LoVo (cell line): ENCODE data around the gene RASSF4.

ENCODE experiments used
- DNase-seq: peaks from one replicate; pipeline ENCODE4 v3.0.0-alpha.2; 2016; ENCODE audit warnings: low spot score

RASSF4 gene

GRCh38 chr10:44959247-44960087 lies at the start of gene RASSF4:
Gene RASSF4, plus strand, starts transcription at chr10:44959802. Its CDS starts 10,401 bp downstream, at chr10:44970203.
- DNase-seq = peak; percentile 89

GRCh38 chr10:44909910-44910309 lies 49.7 kb upstream of the RASSF4 start:
- DNase-seq = no peak

- no peak for DNase-seq
These were observed 49.0 kb upstream of the RASSF4 start for GRCh38 chr10:44910602-44911001.

GRCh38 chr10:44911081-44911540 lies 48.5 kb upstream of the RASSF4 start, which contains the start of gene TMEM72:
Gene TMEM72, plus strand, starts transcription at chr10:44911337. Its CDS starts 176 bp downstream, at chr10:44911513.
- DNase-seq = no peak

GRCh38 chr10:44911951-44912350 lies 47.7 kb upstream of the RASSF4 start:
- no peak for DNase-seq

GRCh38 chr10:44913350-44914081 lies 46.1 kb upstream of the RASSF4 start:
- no peak for DNase-seq

GRCh38 chr10:44914891-44915290 lies 44.7 kb upstream of the RASSF4 start:
- no peak for DNase-seq

GRCh38 chr10:44916429-44916828 lies 43.2 kb upstream of the RASSF4 start:
- no peak for DNase-seq

GRCh38 chr10:44917848-44918247 lies 41.8 kb upstream of the RASSF4 start:
- no peak for DNase-seq

- no peak for DNase-seq
These were observed 39.4 kb upstream of the RASSF4 start for GRCh38 chr10:44920252-44920651.

GRCh38 chr10:44921061-44921460 lies 38.5 kb upstream of the RASSF4 start:
- DNase-seq = no peak

GRCh38 chr10:44921506-44921905 lies 38.1 kb upstream of the RASSF4 start:
- no peak for DNase-seq

GRCh38 chr10:44922021-44922420 lies 37.6 kb upstream of the RASSF4 start:
- DNase-seq = no peak

GRCh38 chr10:44922796-44923545 lies 36.6 kb upstream of the RASSF4 start:
- no peak for DNase-seq

GRCh38 chr10:44923611-44924010 lies 36.0 kb upstream of the RASSF4 start:
- no peak for DNase-seq

- no peak for DNase-seq
These were observed 35.2 kb upstream of the RASSF4 start for GRCh38 chr10:44924261-44925040.

- no peak for DNase-seq
These were observed 34.4 kb upstream of the RASSF4 start for GRCh38 chr10:44925224-44925623.

GRCh38 chr10:44925811-44926750 lies 33.5 kb upstream of the RASSF4 start:
- DNase-seq = no peak

GRCh38 chr10:44926751-44927351 lies 32.8 kb upstream of the RASSF4 start:
- no peak for DNase-seq

GRCh38 chr10:44927352-44927751 lies 32.2 kb upstream of the RASSF4 start:
- DNase-seq = no peak
